ENCODE measurements around the gene PARD6B.
"Not testable (repeated sequence)": the region's sequence is repeated elsewhere in the genome, so short reads cannot be mapped to it uniquely, and the experiment has no call there.

Gene PARD6B

DNA sequence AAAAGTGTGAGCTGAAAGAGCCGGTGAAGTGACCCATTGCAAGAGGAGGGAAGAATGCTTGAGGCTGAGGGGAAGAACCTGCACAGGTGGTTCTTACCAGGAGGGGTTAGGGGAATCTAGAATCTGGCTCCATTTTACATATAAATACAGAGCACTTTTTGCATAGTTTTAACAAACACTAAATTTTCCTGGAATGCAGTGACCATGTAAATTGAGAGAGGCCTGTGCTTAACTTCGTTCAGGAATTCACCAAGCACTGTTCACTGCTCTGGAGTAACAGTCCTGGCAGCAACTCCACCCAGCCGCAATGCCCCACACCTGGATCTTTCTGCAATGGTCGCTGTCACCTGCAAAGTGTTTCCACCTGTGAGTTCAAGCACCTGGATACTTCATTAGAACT, 26.9 kb upstream of the PARD6B start:
- DNase-seq = no peak

DNA sequence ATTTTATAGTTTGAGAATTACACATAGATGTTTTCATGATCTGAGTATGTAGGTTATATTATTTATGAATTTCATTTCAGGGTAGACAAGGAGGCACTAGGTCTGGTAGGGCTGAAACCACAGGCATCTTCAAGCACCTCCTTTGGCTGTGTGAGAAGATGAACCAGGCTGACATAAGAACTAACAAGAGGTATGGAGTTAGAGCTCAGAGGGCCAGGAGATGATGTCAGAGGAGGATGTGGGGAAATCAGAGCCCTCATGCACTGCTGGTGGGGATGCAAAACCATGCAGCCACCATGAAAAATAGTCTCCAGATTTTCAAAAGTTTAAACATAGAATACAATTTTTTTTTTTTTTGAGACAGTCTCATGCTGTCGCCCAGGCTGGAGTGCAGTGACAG, 26.4 kb upstream of the PARD6B start:
- no peak for DNase-seq

DNA sequence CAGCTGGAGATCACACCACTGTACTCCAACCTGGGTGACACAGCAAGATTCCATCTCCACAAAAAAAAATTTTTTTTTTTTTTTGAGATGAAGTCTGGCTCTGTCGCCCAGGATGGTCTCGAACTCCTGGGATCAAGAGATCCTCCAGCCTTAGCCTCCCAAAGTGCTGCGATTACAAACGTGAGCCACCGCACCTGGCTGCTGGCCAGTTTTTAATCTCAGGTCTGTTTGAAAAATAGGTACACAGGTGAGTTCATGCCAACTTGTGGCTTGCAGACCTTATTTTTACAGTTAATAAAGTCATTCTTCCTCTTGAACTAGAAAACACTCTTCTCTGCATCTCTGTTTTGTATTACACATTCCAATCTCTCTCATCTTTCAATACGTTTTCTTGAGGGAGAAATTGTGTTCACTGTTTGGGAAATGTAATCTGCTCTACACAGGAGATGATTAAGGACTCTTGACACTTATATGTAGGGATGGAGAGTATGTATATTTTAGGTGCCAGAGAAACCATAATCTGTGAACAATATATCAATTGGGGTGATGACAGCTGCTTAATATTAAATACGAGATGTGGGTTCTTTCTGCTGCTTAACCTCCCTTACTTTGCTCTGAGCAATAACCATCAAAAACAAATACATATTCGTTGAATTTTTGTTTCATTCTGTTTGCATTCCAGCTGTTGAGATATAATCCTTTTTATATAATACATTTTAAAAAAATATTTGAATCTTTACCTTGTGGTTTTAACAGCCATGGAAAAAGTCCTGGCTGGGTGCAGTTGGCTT, 22.3 kb upstream of the PARD6B start:
- no peak for DNase-seq

DNA sequence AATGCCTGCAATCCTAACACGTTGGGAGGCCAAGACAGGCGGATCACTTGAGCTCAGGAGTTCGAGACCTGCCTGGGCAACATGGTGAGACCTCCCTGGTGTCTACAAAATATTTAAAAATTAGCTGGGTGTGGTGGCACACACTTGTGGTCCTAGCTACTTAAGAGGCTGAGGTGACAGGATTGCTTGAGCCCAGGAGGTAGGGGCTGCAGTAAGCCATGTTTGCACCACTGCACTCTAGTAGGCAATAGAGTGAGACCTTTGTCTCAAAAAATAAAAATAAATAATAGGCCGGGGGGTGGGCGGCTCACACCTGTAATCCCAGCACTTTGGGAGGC, 21.8 kb upstream of the PARD6B start:
- DNase-seq = no peak

DNA sequence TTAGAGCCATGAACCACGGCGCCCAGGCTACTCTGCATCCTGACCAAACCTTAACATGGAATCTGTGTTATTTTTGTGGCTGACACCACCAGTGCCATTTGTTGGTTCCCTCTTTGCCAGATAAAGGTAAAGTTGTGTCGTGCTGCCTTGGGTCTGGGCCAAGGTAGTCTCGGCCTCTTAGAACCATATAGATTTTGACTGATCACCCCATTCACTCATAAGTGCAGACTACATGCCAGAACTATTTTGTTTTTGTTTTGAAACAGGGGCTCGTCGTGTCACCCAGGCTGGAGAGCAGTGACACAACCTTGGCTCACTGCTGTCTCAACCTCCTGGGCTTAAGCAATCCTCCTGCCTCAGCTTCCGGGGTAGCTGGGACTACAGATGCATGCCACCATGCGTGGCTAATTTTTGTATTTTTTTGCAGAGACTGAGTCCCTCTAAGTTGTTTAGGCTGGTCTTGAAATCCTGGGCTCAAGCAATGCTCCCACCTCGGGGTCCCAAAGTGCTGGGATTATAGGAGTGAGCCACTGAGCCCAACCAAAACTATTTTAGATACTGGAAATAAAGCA, 20.8 kb upstream of the PARD6B start:
- no peak for DNase-seq

DNA sequence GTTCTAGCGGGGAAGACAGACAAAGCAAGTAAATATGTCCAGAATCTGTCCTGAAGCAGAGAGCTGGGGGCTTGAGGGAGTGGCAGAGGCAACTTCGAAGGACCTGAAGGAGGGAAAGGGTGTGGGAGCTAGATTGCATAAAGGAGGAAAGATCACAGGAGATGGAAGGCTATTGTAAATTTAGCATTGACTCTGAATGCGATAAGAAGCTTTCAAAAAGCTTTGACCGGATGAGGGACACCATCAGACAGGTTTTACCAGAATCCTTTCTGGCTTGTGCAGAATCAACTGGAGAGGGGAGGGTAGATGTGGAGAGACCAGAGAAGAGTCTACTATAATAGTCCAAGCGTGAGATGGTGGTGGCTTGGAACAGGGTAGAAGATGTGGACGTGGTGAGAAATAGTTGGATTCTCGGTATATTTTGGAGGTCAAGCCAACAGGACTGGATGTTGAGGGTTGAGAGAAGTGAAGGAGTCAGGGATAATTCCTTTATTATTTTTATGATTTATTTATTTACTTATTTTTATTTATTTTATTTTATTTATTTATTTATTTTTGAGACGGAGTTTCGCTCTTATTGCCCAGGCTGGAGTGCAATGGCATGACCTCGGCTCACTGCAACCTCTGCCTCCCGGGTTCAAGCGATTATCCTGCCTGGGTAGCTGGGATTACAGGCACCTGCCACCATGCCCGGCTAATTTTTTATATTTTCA, 20.1 kb upstream of the PARD6B start:
- no peak for DNase-seq

DNA sequence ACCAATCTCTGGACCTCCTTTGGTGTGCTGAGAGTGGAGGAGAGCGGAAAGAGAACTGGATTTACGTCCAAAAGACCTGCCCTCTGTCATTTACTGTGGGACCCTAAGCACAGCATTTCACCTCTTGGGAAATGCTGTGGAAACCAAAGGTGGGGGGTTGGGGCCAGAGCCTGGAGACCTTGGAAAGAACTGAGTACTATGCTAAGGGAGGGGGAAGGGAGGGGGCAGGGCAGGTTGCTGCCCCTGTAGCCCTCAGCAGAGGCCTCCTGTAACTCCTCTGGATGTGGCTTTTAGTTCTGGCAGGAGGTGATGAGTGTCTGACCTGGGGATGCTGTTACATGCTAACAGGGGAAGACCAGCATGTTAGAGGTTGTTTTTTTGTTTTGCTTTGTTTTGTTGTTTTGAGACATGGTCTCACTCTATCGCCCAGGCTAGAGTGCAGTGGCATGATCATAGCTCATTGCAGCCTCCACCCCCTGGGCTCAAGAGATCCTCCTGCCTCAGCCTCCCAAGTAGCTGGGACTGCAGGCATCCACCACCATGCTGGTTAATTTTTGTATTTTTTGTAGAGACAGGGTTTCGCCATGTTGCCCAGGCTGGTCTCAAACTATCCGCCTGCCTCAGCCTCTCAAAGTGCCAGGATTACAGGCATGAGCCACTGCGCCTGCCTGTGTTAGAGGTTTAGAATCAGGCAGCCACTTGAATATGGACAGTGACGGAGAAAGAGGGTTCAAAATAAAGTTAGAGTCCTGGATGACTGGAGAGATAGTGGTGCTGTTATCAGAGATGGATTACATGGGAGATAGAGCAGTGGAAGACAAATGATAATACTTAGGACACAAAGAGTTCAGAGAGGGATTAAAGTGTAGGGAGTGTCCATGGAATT, 18.4 kb upstream of the PARD6B start:
- no peak for DNase-seq

DNA sequence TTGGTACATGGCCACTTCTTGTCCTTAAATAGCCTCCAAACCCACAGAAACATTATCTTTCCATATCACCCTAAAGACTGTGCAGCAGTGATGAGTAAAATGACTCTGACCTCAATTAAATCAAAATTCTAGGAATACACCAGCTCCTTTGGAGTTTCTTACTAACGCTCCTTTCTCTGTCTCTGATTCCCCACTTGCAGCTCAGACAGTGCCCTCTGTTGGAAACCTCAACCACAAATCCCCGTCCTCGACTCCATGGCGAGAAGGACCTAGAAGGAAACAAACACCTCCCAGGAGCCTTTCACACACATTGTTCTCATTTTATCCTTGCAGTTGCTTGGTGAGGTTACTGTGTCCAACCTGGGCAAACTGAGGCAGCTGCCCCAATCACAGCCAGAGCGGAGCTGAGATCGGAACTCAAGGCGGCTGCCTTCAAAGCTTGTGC, 17.7 kb upstream of the PARD6B start:
- DNase-seq = no peak

DNA sequence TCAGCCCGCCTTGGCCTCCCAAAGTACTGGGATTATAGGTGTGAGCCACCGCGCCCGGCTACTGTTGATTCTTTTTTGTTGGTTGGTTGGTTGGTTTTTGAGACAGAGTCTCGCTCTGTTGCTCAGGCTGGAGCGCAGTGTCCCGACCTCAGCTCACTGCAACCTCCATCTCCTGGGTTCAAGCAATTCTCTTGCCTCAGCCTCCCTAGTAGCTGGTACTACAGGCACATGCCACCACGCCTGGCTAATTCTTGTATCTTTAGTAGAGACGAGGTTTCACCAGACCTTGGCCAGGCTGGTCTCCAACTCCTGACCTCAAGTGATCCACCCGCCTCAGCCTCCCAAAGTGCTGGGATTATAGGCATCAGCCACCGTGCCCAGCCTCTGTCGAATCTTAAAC, 17.0 kb upstream of the PARD6B start:
- DNase-seq = not testable (repeated sequence)

DNA sequence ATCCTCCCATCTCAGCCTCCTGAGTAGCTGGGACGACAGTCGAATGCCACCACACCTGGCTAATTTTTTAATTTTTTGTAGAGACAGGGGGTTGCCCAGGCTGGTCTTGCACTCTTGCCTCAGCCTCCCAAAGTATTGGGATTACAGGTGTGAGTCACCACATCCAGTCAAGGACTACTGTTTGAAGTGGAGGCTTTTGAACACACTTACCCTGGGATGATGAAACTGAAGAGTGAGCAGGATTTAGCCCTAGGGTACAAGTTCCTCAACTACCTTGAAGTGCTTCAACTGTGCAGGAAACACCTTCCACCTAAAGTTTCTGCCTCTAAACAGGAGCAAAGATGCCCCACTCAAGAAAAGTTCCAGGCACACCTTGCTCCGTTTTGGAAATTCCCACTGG, 15.7 kb upstream of the PARD6B start:
- no peak for DNase-seq

DNA sequence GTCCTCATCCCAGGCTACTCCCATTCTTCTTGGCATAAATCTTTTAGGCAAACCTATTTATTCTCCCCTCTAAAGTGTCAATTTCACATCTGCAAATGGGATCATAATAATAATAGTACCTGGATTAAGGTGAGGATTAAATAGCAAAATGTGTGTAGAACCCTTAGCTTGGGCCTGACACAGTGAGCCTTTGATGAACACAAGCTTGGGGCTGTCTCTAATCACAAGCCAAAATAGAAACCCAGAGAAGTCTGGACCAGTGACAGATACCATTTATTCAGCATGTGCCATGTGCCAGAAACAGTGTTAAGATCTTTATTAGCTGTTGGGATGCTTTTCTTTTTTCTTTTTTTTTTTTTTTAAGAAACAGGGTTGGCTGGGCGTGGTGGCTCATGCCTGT, 14.9 kb upstream of the PARD6B start:
- DNase-seq = no peak

DNA sequence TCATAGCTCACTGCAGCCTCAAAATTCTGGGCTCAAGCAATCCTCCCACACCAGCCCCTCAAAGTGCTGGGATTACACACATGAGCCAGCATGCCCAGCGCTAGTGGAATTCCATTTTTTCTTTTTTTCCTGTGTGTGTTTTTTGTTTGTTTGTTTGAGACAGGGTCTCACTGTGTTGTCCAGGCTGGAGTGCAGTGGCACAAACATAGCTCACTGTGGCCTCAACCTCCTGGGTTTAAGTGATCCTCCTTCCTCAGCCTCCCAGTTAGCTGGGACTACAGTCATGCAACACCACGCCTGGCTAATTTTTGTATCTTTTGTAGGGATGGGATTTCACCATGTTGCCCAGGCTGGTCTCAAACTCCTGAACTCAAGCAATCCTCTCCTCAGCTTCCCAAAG, 14.1 kb upstream of the PARD6B start:
- DNase-seq = no peak

DNA sequence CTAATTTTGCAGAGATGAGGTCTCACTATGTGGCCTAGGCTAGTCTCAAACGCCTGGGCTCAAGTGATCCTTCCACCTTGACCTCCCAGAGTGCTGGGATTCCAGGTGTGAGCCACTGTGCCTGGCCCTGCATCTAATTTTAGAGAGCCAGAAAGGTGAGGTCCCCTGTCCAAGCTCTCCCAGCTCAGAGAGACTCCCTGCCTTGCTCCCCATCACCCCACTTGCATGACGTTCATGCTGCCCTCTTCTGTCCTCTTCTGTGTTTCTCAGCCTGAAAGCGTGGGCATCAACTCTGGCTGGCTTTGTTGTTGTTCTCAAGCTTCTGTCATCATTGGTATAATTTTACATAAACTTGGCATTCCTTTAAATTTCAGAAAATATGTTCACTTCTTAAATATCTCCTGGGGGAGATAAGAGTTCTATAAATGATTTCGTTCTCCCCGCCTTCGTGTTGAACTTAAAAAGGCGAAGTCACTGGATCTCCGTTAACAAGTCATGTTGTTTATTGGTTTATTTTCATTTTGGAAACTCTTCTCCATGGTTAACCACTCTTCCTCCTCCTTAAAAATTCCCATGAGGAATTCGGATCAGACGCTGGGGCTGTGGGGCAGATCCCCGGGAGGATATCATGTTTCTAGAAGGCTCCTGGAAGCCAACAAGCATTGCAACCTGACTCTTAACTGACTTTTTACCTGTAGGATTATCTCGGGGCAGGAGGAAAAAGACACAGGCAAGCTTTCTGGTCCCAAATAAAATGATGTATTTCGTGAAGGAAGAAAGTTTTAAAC, 13.2 kb upstream of the PARD6B start:
- DNase-seq = peak; percentile 9

DNA sequence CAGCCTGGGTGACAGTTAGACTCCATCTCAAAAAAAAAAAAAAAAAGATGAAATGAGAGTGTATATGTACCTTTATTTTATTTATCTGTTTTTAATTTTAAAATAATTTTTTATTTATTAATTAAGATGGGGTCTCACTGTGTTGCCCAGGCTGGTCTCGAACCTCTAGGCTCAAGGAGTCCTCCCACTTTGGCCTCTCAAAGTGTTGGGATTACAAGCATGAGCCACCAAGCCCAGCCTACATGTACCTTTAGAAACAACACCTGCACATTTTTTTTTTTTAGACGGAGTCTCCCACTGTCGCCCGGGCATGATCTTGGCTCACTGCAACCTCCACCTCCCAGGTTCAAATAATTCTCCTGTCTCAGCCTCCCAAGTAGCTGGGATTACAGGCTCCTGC, 12.1 kb upstream of the PARD6B start:
- no peak for DNase-seq

DNA sequence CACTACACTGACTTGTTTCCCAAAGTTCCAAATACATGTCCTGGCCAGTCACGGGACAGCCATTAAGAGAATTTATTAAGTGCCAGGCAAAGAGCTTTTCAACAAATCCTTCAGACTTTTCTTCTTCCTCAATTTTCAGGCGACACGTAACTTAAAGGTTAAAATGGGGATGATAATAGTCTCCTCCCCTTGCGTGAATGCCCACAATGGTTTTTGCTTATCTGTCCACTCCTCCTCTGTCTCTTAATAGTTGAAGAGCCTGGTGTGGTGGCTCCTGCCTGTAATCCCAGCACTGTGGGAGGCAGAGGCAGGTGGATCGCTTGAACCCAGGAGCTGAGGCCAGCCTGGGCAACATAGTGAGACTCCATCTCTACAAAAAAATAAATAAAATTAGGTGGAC, 11.4 kb upstream of the PARD6B start:
- no peak for DNase-seq

DNA sequence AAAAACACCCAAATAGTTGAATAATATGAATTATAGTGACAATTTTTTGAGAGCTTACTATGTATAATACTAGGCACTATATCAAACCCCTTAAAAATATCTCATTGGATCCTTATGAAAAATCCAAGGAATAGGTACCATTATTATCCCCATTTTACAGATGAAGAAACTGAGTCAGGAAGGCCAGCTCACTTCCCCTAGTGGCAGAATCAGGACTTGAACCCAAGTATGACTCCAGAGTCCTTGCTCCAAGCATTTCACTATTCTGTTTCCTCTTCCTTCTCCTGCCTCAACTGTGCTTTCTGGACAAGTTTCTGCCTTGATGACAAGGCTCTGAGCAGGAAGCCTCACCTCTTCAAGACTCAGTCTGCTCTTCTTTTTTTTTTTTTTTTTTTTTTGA, 10.8 kb upstream of the PARD6B start:
- no peak for DNase-seq

DNA sequence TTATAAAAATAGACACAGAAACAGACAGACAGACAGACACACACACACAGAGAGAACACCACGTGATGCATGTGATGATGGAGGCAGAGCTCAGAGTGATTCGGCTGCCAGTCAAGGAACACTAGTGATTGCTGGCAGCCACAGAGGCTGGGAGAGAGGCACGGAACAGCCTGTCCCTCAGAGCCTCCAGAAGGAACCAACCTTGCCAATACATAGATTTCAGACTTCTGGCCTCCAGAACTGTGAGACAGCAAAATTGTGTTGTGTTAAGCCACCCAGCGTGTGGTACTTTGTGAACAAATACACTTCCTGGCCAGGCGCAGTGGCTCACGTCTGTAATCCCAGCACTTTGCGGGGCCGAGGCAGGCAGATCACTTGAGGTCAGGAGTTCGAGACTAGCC, 9.5 kb upstream of the PARD6B start:
- DNase-seq = no peak

DNA sequence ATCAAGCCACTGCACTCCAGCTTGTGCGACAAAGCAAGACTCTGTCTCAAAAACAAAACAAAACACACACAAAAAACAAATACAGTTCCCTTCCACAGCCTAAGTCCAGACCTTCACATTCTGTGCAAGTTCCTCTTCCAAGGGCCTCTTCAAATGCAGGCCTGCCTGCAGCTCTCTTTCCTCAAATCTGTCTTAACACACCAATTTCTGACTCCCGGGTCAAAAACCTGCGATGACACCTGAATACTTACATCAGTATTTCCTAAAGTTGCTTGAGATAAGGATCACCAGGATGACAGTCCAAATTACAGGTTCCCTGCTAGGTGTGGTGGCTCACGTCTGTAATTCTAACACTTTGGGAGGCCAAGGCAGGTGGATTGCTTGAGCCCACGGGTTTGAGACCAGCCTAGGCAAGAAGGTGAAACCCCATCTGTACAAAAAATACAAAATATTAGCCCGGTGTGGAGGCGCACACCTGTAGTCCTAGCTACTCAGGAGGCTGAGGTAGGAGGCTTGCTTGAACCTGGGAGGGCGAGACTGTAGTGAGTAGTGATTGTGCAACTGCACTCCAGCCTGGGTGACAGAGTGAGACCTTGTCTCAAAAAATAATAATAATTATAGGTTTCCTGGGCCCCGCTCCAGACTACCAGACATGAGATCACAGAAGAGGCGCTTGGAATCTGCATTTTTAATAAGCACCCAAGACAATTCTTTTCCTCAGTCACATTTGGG, 8.8 kb upstream of the PARD6B start:
- DNase-seq = no peak

DNA sequence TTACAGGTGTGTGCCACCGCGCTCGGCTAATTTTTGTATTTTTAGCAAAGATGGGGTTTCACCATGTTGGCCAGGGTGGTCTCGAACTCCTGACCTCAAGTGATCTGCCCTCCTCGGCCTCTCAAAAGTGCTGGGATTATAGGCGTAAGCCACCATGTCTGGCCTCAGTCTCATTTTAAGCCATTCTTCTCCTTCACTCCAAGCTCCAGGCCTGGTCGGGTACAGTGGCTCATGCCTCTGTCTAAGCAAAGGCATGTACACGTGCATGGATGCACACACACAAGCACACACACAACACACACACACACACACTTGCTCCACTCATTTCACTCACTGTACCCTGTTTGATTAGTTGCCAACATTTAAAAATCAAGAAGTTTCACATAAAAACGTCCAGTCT, 7.7 kb upstream of the PARD6B start:
- no peak for DNase-seq

DNA sequence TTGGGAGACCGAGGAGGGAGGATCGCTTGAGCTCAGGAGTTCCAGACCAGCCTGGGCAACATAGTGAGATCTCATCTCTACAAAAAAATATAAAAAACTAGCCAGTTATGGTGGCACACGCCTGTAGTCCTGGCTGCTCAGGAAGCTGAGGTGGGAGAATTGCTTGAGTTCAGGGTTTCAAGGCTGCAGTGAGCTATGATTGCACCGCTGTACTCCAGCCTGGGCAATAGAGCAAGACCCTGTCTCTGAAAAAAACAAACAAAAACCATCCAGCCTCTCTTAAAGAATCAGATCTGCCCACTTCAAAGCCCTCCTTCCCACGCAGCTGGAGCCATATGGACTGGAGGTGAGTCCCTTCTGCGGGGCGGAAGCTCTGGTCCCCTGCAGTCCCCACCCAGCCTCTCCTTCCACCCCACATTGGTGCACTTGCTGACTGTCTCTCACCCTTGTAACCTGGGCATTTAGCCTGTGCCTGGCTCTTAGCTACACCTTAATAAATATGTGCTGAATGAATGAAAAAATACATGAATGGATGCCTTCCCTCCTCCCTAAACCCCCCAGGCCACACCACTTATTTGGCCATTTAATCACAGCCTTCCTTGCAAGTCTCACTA, 7.2 kb upstream of the PARD6B start:
- DNase-seq = no peak

All from NCI-H2107 (cell line).